SK-N-SH (cell line): ENCODE results near the gene RBM18. TPM values are rescaled to one million over a fixed set of nuclear protein-coding genes. Genes with fewer than 3 reads are reported as not detected.

Experiments used
- CTCF ChIA-PET: fragments of 300-600, 350-600 bp; formaldehyde crosslinking; extraction: SDS; loops from one replicate; lab custom pipeline; 2021; lab: Yijun Ruan, JAX
- POLR2A ChIA-PET: fragments of 350-600 bp; sonication (Branson Sonifier 250); formaldehyde crosslinking; extraction: SDS; loops from one replicate; lab custom pipeline; 2020; ENCODE audit warnings: antibody characterized with exemption, inconsistent platforms; lab: Yijun Ruan, JAX
- DNase-seq: peaks from one replicate; pipeline ENCODE4 v3.0.0; 2012
- H2AFZ ChIP-seq: fragments of 200-600 bp; sonication (generic); 2 replicates; pipeline ENCODE4 v1.8.1; 2016; ENCODE audit warnings: antibody characterized with exemption, mild to moderate bottlenecking, low read depth
- H3F3A ChIP-seq: fragments of 200-600 bp; sonication (generic); replicated peaks from 2 replicates; pipeline ENCODE3; 2016; ENCODE audit warnings: antibody characterized with exemption, mild to moderate bottlenecking; ENCODE audit not compliant: insufficient read depth
- H3K27ac ChIP-seq, 2 experiments: fragments of 200-500 bp in 1 of 2; fragments of 200-600 bp in 1 of 2; sonication (Bioruptor generic) in 1 of 2; sonication (generic), shearing (Covaris generic) in 1 of 2; 2 replicates each; pipeline versions ENCODE4 v1.5.1 to v1.6.1; 2014 to 2016; ENCODE audit warnings: low read depth in 2 of 2, inconsistent platforms in 1 of 2, low read length in 1 of 2, mild to moderate bottlenecking in 1 of 2, mixed read lengths in 1 of 2
- H3K27me3 ChIP-seq: fragments of 200-600 bp; sonication (generic), shearing (Covaris generic); 2 replicates; pipeline ENCODE4 v1.6.1; 2016; ENCODE audit warnings: mixed run types; ENCODE audit not compliant: insufficient read depth
- H3K36me3 ChIP-seq, 2 experiments: fragments of 200-500 bp in 1 of 2; fragments of 200-600 bp in 1 of 2; sonication (Bioruptor generic) in 1 of 2; sonication (generic) in 1 of 2; replicated peaks in 1 of 2; 2 replicates each; pipeline versions ENCODE3 to v1.5.1; 2014 to 2016; ENCODE audit warnings: low read length in 1 of 2, mild to moderate bottlenecking in 1 of 2; ENCODE audit not compliant: insufficient read depth in 2 of 2, control insufficient read depth in 1 of 2
- H3K4me1 ChIP-seq, 2 experiments: fragments of 200-500 bp in 1 of 2; fragments of 200-600 bp in 1 of 2; sonication (Bioruptor generic) in 1 of 2; sonication (generic), shearing (Covaris generic) in 1 of 2; 2 replicates each; pipeline versions ENCODE4 v1.5.1 to v1.6.1; 2014 to 2016; ENCODE audit warnings: low read depth in 1 of 2, low read length in 1 of 2, mixed run types in 1 of 2; ENCODE audit not compliant: insufficient read depth in 2 of 2, control insufficient read depth in 1 of 2
- H3K4me2 ChIP-seq: fragments of 200-600 bp; sonication (generic), shearing (Covaris generic); 2 replicates; pipeline ENCODE4 v1.6.1; 2017; ENCODE audit warnings: mixed run types
- H3K4me3 ChIP-seq, 2 experiments: fragments of 200-500 bp in 1 of 2; fragments of 200-600 bp in 1 of 2; sonication (Bioruptor generic) in 1 of 2; sonication (generic), shearing (Covaris generic) in 1 of 2; 2 replicates each; pipeline versions ENCODE4 v1.5.1 to v1.8.1; 2014 to 2016; ENCODE audit warnings: low read depth in 2 of 2, inconsistent platforms in 1 of 2, low read length in 1 of 2, mild to moderate bottlenecking in 1 of 2, mixed read lengths in 1 of 2, moderate library complexity in 1 of 2
- H3K79me2 ChIP-seq: fragments of 200-600 bp; sonication (generic); 2 replicates; pipeline ENCODE4 v1.8.1; 2017; ENCODE audit warnings: mild to moderate bottlenecking; ENCODE audit not compliant: insufficient read depth
- H3K9ac ChIP-seq: fragments of 200-600 bp; sonication (generic); 2 replicates; pipeline ENCODE4 v1.6.1; 2017; ENCODE audit warnings: mixed run types
- H3K9me2 ChIP-seq: fragments of 200-600 bp; sonication (generic); 2 replicates; pipeline ENCODE4 v1.6.1; 2017; ENCODE audit warnings: mixed run types
- H3K9me3 ChIP-seq: fragments of 200-600 bp; sonication (generic); 2 replicates; pipeline ENCODE4 v1.6.1; 2017; ENCODE audit warnings: mixed run types, mild to moderate bottlenecking, moderate library complexity
- H4K20me1 ChIP-seq: fragments of 200-600 bp; sonication (generic); 2 replicates; pipeline ENCODE4 v1.6.1; 2017; ENCODE audit warnings: mild to moderate bottlenecking, mixed run types; ENCODE audit not compliant: insufficient read depth
- FOXM1 ChIP-seq: IDR thresholded peaks from 2 replicates; pipeline ENCODE4 v1.4.0; 2012; ENCODE audit warnings: low read depth, mild to moderate bottlenecking
- MXI1 ChIP-seq: IDR thresholded peaks from 2 replicates; pipeline ENCODE4 v1.6.1; 2012; ENCODE audit warnings: mild to moderate bottlenecking, low read depth, low read length, improper control_type of control experiment
- NFIC ChIP-seq: IDR thresholded peaks from 2 replicates; pipeline ENCODE4 v1.4.0; 2012; ENCODE audit warnings: borderline replicate concordance
- NRF1 ChIP-seq: IDR thresholded peaks from 2 replicates; pipeline ENCODE4 v1.6.1; 2012; ENCODE audit warnings: low read depth, mild to moderate bottlenecking, low read length
- RAD21 ChIP-seq: IDR thresholded peaks from 2 replicates; pipeline ENCODE4 v1.6.1; 2012; ENCODE audit warnings: mild to moderate bottlenecking, low read length
- RCOR1 ChIP-seq: fragments of 150-350 bp; IDR thresholded peaks from 2 replicates; pipeline ENCODE4 v1.6.1; 2017; ENCODE audit warnings: antibody characterized with exemption, low read length
- RFX5 ChIP-seq: IDR thresholded peaks from 2 replicates; pipeline ENCODE4 v1.6.1; 2012; ENCODE audit warnings: mild to moderate bottlenecking, improper control_type of control experiment, low read length
- RXRA ChIP-seq: IDR thresholded peaks from 2 replicates; pipeline ENCODE4 v1.4.0; 2012; ENCODE audit warnings: low read depth, mild to moderate bottlenecking, borderline replicate concordance
- SIN3A ChIP-seq: IDR thresholded peaks from 2 replicates; pipeline ENCODE4 v1.6.1; 2012; ENCODE audit warnings: low read depth, mild to moderate bottlenecking, low read length, moderate library complexity, borderline replicate concordance
- SMC3 ChIP-seq: IDR thresholded peaks from 2 replicates; pipeline ENCODE4 v1.6.1; 2012; ENCODE audit warnings: low read depth, low read length, improper control_type of control experiment
- TCF12 ChIP-seq: IDR thresholded peaks from 2 replicates; pipeline ENCODE4 v1.4.0; 2012
- YY1 ChIP-seq: IDR thresholded peaks from 2 replicates; pipeline ENCODE4 v1.4.0; 2012; ENCODE audit warnings: low read depth, mild to moderate bottlenecking
- WGBS: methylation state at CpG from one replicate; pipeline ENCODE4 v1.1.6; 2017; ENCODE audit warnings: low lambda C conversion rate; 5-methylcytosine and 5-hydroxymethylcytosine counted together
- polyA plus RNA-seq, 3 experiments: library from polyadenylated mRNA; depleted of rRNA; stranded (reverse); fragments of >200 nt; gene quantifications; 2 replicates each; pipeline ENCODE4 v1.2.3, GENCODE V29; 2012
- TF ChIP-seq, protein P1 (sequence below): IDR thresholded peaks from 2 replicates; pipeline ENCODE4 v1.4.0; 2012; ENCODE audit warnings: low read depth, borderline replicate concordance
- TF ChIP-seq, protein P2 (sequence below): fragments of 200-600 bp; sonication (generic); IDR thresholded peaks from 2 replicates; pipeline ENCODE4 v1.6.1; 2017; ENCODE audit warnings: antibody characterized with exemption, mild to moderate bottlenecking, moderate library complexity
- TF ChIP-seq, protein P3 (sequence below): fragments of 150-350 bp; IDR thresholded peaks from 2 replicates; pipeline ENCODE4 v1.6.1; 2016; ENCODE audit warnings: mild to moderate bottlenecking, low read depth, low read length
- TF ChIP-seq, protein P4 (sequence below): IDR thresholded peaks from 2 replicates; pipeline ENCODE4 v1.4.0; 2012; ENCODE audit warnings: low read depth

Gene RBM18
- polyA plus RNA-seq, 1 of the 3 experiments (the other 2 are of a cell fraction): 8.2 TPM

DNA sequence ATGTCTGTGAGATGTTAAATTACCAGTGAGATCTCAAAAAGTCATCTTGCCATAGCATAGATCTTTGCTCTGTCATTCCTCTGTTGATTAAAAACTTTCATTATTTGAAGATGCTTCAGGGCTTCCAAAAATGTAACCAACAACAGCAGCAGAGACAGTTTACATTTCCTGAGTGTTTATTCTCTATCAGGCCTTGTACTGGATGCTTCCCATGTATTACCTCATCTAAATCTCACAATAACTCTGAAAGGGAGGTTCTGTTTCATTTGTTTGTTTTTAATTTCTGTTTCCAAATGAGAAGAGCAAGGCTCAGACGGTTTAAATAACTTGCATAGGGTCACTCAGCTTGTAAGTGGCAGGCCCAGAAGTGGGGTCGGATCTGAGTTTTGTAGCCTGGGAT, 45.2 kb upstream of the RBM18 start:
- no peak for DNase-seq
- Histone ChIP-seq H3K27me3 (no peaks in the 10 kb centered on the region), H2AFZ (no peak overlapping the region), H3K79me2 (no peaks in the 10 kb centered on the region), H3K4me1 (no peaks in the 10 kb centered on the region), H3K36me3 (peaks cover 30 to 72% of the 10 kb centered on the region in 2 experiments), H3F3A (no peaks in the 10 kb centered on the region), H3K9ac (no peak overlapping the region), H3K4me2 (no peak overlapping the region), H3K4me3 (no peak overlapping the region), H4K20me1 (no peaks in the 10 kb centered on the region), H3K9me2 (no peaks in the 10 kb centered on the region), H3K27ac (no peak overlapping the region), H3K9me3 (no peaks in the 10 kb centered on the region)
- WGBS: 95% methylated on average over 2 of the region's 2 CpGs
- ChIA-PET CTCF (interaction anchor here (0.6 to 1.5 kb wide), 2 partner anchors 41 to 215 kb away, joined by 3 to 5 read pairs; no protein-coding TSS in a partner anchor), POLR2A (no interaction called here)
- no peak for TF ChIP-seq RXRA
- TF ChIP-seq NFIC: no peak
- TF ChIP-seq RFX5: no peak
- TF ChIP-seq FOXM1: no peak
- no peak for TF ChIP-seq TCF12
- no peak for TF ChIP-seq MXI1
- TF ChIP-seq, protein P1, sequence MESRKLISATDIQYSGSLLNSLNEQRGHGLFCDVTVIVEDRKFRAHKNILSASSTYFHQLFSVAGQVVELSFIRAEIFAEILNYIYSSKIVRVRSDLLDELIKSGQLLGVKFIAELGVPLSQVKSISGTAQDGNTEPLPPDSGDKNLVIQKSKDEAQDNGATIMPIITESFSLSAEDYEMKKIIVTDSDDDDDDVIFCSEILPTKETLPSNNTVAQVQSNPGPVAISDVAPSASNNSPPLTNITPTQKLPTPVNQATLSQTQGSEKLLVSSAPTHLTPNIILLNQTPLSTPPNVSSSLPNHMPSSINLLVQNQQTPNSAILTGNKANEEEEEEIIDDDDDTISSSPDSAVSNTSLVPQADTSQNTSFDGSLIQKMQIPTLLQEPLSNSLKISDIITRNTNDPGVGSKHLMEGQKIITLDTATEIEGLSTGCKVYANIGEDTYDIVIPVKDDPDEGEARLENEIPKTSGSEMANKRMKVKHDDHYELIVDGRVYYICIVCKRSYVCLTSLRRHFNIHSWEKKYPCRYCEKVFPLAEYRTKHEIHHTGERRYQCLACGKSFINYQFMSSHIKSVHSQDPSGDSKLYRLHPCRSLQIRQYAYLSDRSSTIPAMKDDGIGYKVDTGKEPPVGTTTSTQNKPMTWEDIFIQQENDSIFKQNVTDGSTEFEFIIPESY: no peak
- no peak for TF ChIP-seq RCOR1
- no peak for TF ChIP-seq SIN3A
- TF ChIP-seq, protein P2, sequence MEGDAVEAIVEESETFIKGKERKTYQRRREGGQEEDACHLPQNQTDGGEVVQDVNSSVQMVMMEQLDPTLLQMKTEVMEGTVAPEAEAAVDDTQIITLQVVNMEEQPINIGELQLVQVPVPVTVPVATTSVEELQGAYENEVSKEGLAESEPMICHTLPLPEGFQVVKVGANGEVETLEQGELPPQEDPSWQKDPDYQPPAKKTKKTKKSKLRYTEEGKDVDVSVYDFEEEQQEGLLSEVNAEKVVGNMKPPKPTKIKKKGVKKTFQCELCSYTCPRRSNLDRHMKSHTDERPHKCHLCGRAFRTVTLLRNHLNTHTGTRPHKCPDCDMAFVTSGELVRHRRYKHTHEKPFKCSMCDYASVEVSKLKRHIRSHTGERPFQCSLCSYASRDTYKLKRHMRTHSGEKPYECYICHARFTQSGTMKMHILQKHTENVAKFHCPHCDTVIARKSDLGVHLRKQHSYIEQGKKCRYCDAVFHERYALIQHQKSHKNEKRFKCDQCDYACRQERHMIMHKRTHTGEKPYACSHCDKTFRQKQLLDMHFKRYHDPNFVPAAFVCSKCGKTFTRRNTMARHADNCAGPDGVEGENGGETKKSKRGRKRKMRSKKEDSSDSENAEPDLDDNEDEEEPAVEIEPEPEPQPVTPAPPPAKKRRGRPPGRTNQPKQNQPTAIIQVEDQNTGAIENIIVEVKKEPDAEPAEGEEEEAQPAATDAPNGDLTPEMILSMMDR: no peak
- TF ChIP-seq, protein P3, sequence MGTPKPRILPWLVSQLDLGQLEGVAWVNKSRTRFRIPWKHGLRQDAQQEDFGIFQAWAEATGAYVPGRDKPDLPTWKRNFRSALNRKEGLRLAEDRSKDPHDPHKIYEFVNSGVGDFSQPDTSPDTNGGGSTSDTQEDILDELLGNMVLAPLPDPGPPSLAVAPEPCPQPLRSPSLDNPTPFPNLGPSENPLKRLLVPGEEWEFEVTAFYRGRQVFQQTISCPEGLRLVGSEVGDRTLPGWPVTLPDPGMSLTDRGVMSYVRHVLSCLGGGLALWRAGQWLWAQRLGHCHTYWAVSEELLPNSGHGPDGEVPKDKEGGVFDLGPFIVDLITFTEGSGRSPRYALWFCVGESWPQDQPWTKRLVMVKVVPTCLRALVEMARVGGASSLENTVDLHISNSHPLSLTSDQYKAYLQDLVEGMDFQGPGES: no peak
- no peak for TF ChIP-seq SMC3
- TF ChIP-seq YY1: no peak
- TF ChIP-seq, protein P4, sequence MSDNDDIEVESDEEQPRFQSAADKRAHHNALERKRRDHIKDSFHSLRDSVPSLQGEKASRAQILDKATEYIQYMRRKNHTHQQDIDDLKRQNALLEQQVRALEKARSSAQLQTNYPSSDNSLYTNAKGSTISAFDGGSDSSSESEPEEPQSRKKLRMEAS: no peak
- TF ChIP-seq RAD21: no peak
- TF ChIP-seq NRF1: no peak
